Endothelial cell of umbilical vein (primary cell): ENCODE measurements around the gene ATP2B2. TPM values are rescaled to one million over a fixed set of nuclear protein-coding genes. Genes with fewer than 3 reads are reported as not detected.

Experiments
- BruUV-seq: library from RNA; stranded (reverse); fragments of 400-500 nt; replicated peaks from 2 replicates; lab custom pipeline; 2021; lab: Mats Ljungman, UMichigan
- CTCF ChIA-PET: fragments of 300-600, 350-600 bp; sonication (Branson Sonifier 250); formaldehyde crosslinking; loops from one replicate; lab custom pipeline; 2021; ENCODE audit warnings: antibody characterized with exemption, inconsistent platforms; lab: Charles Lee
- POLR2A ChIA-PET: fragments of 300-600, 350-600 bp; sonication (Branson Sonifier 250); formaldehyde crosslinking; loops from one replicate; lab custom pipeline; 2021; ENCODE audit warnings: antibody characterized with exemption, inconsistent platforms; lab: Charles Lee
- DNase-seq: peaks from one replicate; pipeline ENCODE4 v3.0.0-alpha.2; 2011; ENCODE audit warnings: low read depth, low spot score
- FAIRE-seq: peaks from 2 replicates; lab custom pipeline; 2011; peaks lifted over from hg19 to GRCh38; lab: Jason Lieb, UNC
- H2AFZ ChIP-seq: 2 replicates; pipeline ENCODE4 v1.6.0; 2012; ENCODE audit warnings: low read depth, low read length, control low read depth, inconsistent platforms
- H3K27ac ChIP-seq: 2 replicates; pipeline ENCODE4 v1.5.1; 2011; ENCODE audit warnings: low read depth, mild to moderate bottlenecking, control low read depth, low read length, moderate library complexity; ENCODE audit not compliant: insufficient read depth
- H3K27me3 ChIP-seq, 2 experiments: 2 replicates each; pipeline versions ENCODE4 v1.6.0 to v1.6.1; 2011; ENCODE audit warnings: low read length in 2 of 2, mixed read lengths in 1 of 2; ENCODE audit not compliant: control insufficient read depth in 2 of 2, insufficient read depth in 2 of 2
- H3K36me3 ChIP-seq, 2 experiments: 2 replicates in 1 of 2; 3 replicates in 1 of 2; pipeline ENCODE4 v1.5.1; 2011; ENCODE audit warnings: low read length in 2 of 2, mild to moderate bottlenecking in 1 of 2, moderate library complexity in 1 of 2; ENCODE audit not compliant: control insufficient read depth in 2 of 2, insufficient read depth in 2 of 2; ENCODE audit errors: extremely low read depth in 1 of 2
- H3K4me1 ChIP-seq: 3 replicates; pipeline ENCODE4 v1.5.1; 2011; ENCODE audit warnings: mild to moderate bottlenecking, low read length; ENCODE audit not compliant: control insufficient read depth, insufficient read depth; ENCODE audit errors: extremely low read depth
- H3K4me2 ChIP-seq: 2 replicates; pipeline ENCODE4 v1.6.1; 2011; ENCODE audit warnings: low read length, control low read depth, mixed read lengths; ENCODE audit not compliant: insufficient read depth
- H3K4me3 ChIP-seq, 3 experiments: fragments of 200-600 bp in 1 of 3; sonication (generic), shearing (Covaris generic) in 1 of 3; replicated peaks in 1 of 3; 2 replicates each; pipeline ENCODE4 v1.5.1; 2011 to 2016; ENCODE audit warnings: control low read depth in 3 of 3, low read length in 3 of 3, mild to moderate bottlenecking in 2 of 3, inconsistent platforms in 1 of 3, low read depth in 1 of 3, moderate library complexity in 1 of 3; ENCODE audit not compliant: insufficient read depth in 1 of 3
- H3K79me2 ChIP-seq: 2 replicates; pipeline ENCODE4 v1.6.0; 2012; ENCODE audit warnings: low read length, inconsistent platforms; ENCODE audit not compliant: control insufficient read depth, insufficient read depth
- H3K9ac ChIP-seq: replicated peaks from 2 replicates; pipeline ENCODE3; 2011; ENCODE audit warnings: low read length, control low read depth; ENCODE audit not compliant: insufficient read depth; ENCODE audit errors: extremely low read depth
- H3K9me1 ChIP-seq: replicated peaks from 3 replicates; pipeline ENCODE4 v1.6.0; 2011; ENCODE audit warnings: mild to moderate bottlenecking, low read length; ENCODE audit not compliant: control insufficient read depth, insufficient read depth; ENCODE audit errors: extremely low read depth
- H3K9me3 ChIP-seq: replicated peaks from 2 replicates; pipeline ENCODE4 v1.5.1; 2012; ENCODE audit warnings: low read length, inconsistent platforms; ENCODE audit not compliant: control insufficient read depth, insufficient read depth
- H4K20me1 ChIP-seq: replicated peaks from 2 replicates; pipeline ENCODE3; 2011; ENCODE audit warnings: mild to moderate bottlenecking, low read length; ENCODE audit not compliant: control insufficient read depth, insufficient read depth; ENCODE audit errors: extremely low read depth
- CTCF ChIP-seq, 2 donors: IDR thresholded peaks; 1 replicate in 1 of 2; 2 replicates in 1 of 2; pipeline ENCODE4 v1.5.1; 2011; ENCODE audit warnings: low read length in 2 of 2, mild to moderate bottlenecking in 2 of 2, moderate library complexity in 2 of 2, control low read depth in 1 of 2, inconsistent platforms in 1 of 2, low read depth in 1 of 2; ENCODE audit not compliant: insufficient read depth in 1 of 2; ENCODE audit errors: extremely low read depth in 1 of 2
- FOS ChIP-seq: IDR thresholded peaks from 2 replicates; pipeline ENCODE4 v1.6.1; 2011; ENCODE audit warnings: mild to moderate bottlenecking, low read length, moderate library complexity, borderline replicate concordance; ENCODE audit not compliant: insufficient read depth
- JUN ChIP-seq: IDR thresholded peaks from 2 replicates; pipeline ENCODE4 v1.6.1; 2011; ENCODE audit warnings: borderline replicate concordance, low read depth; ENCODE audit not compliant: insufficient read length, insufficient read depth
- MYC ChIP-seq: IDR thresholded peaks from one replicate; pipeline ENCODE4 v1.6.1; 2011; ENCODE audit warnings: mild to moderate bottlenecking, low read depth, low read length
- POLR2A ChIP-seq: IDR thresholded peaks from 2 replicates; pipeline ENCODE4 v1.6.1; 2012; ENCODE audit warnings: low read depth, mild to moderate bottlenecking, control low read depth, low read length
- POLR2AphosphoS5 ChIP-seq: IDR thresholded peaks from 2 replicates; pipeline ENCODE4 v1.6.1; 2012; ENCODE audit warnings: low read depth, mild to moderate bottlenecking, control low read depth, low read length, moderate library complexity; ENCODE audit not compliant: insufficient read depth
- dilution Hi-C: fragments of 300-500 bp; cut with MboI; formaldehyde crosslinking; loops from one replicate; pipeline ENCODE4 v1.15.0; 2019; ENCODE audit warnings: low sequenced_read_pairs; ENCODE audit not compliant: extremely low pct_ligation_motif_present
- intact Hi-C: fragments of 100-400 bp; cut with micrococcal nuclease; formaldehyde crosslinking; loops from one replicate; pipeline ENCODE4 v1.10.0; 2022
- polyA plus RNA-seq, 4 experiments: library from polyadenylated mRNA; depleted of rRNA in 3 of 4; stranded (reverse) in 3 of 4; unstranded in 1 of 4; fragments of >200 nt; gene quantifications; 2 replicates each; pipeline versions ENCODE4 v1.2.1 to v1.2.3, GENCODE V29; 2011 to 2012; ENCODE audit warnings: missing spikeins in 1 of 4
- total RNA-seq: library from RNA; stranded (reverse); gene quantifications from 2 replicates; pipeline ENCODE4 v1.2.3, GENCODE V29; 2021
- TF ChIP-seq, protein P1 (sequence below): IDR thresholded peaks from 2 replicates; pipeline ENCODE4 v1.6.1; 2011; ENCODE audit not compliant: insufficient read depth, insufficient read length

Gene ATP2B2
- total and polyA plus RNA-seq, 2 donors (not counting 3 experiments of a cell fraction or from before 2014, with no cell fraction given): not detected

DNA sequence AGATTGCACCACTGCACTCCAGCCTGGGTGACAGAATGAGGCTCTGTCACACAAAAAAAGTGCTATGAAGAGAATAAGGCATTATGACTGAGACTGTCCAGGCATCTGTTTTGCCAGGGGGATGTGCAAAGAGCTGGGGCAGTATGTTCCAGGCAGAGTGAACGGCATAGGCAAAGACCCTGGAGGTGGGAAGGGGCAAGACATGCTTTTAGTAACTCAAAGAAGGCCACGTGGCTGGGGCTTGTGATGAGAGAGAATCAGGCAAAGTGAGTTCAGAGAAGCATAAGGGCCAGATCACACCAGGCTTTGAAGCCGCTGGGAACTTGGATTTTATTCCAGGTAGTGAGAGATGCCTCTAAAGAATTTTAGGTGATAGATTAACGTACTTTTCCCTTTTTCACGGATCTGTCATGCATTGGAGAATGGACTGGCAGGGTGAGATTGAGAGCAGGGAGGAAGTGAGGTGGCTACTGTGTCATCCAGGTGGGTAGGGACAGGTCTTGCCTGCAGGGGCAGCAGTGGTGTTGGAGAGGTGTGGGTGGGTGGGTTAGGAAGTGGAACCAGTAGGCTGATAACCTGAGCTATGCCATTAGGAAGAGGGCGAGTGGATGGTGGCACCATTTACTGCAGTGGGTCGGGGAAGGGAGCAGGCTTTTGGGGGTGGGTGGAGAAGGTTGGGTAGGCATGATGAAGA is 31.7 kb downstream of the ATP2B2 start:
- Histone ChIP-seq H3K79me2 (no peaks in the 10 kb centered on the region), H3K4me3 (no peak overlapping the region), H3K27ac (no peak overlapping the region), H2AFZ (no peak overlapping the region), H3K9ac (no peak overlapping the region), H3K27me3 (no peaks in the 10 kb centered on the region), H3K4me1 (no peaks in the 10 kb centered on the region), H3K9me3 (no peaks in the 10 kb centered on the region), H3K36me3 (no peaks in the 10 kb centered on the region), H3K4me2 (no peak overlapping the region), H3K9me1 (no peaks in the 10 kb centered on the region), H4K20me1 (no peaks in the 10 kb centered on the region)
- TF ChIP-seq FOS: no peak
- no peak for TF ChIP-seq JUN
- TF ChIP-seq MYC: no peak
- TF ChIP-seq POLR2AphosphoS5: no peak
- no peak for TF ChIP-seq CTCF (IDR thresholded peaks at IDR 0.05; ENCODE audit: extremely low read depth in 1 of 2, insufficient read depth in 1 of 2, low read depth in 1 of 2, low read length in 2 of 2)
- TF ChIP-seq, protein P1, sequence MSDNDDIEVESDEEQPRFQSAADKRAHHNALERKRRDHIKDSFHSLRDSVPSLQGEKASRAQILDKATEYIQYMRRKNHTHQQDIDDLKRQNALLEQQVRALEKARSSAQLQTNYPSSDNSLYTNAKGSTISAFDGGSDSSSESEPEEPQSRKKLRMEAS: no peak
- no peak for TF ChIP-seq POLR2A
- intact Hi-C loops (no loop called here), dilution Hi-C loops (no loop called here)
- no peak for FAIRE-seq
- CTCF ChIA-PET: no interaction called here
- no peak for DNase-seq
- POLR2A ChIA-PET: no interaction called here
- no TSS peak for BruUV-seq
